ENCODE data around the gene PTPN22. TPM values are rescaled to one million over a fixed set of nuclear protein-coding genes. Genes with fewer than 3 reads are reported as not detected.
A peak's percentile ranks its signal among the peaks of the same experiment; 100 is the strongest.

Gene PTPN22
- total and polyA plus RNA-seq, 7 experiments from 2014 or later = 22.2 to 76.7 (median 29.7) TPM

- POLR2A ChIA-PET = interaction anchor here (0.5 to 3.8 kb wide), 5 partner anchors 11 to 82 kb away, joined by 3 to 21 read pairs (median 5); partner anchors contain the start of genes AP4B1 and DCLRE1B
- H3K27me3 Mint-ChIP-seq = no peaks in the 10 kb centered on the region
- peaks cover 4 to 26% (median 17%) of the 10 kb centered on the region in 3 experiments for H3K36me3 ChIP-seq (ENCODE audit: control insufficient read depth in 2 of 3, insufficient read depth in 3 of 3, low read length in 3 of 3)
- CTCF ChIA-PET = interaction anchor here (0.6 to 3.5 kb wide), 10 partner anchors 23 to 837 kb away, joined by 3 to 40 read pairs (median 5); partner anchors contain the start of genes AP4B1, DCLRE1B, HIPK1 and RSBN1
- no peaks in the 10 kb centered on the region for H3K9me3 ChIP-seq (ENCODE audit: control insufficient read depth in 2 of 3, low read length in 3 of 3)
- H3K27ac ChIP-seq (ENCODE audit: low read depth, low read length) = no peak overlapping the region
- H3K4me1 ChIP-seq (ENCODE audit: control insufficient read depth in 2 of 2, insufficient read depth in 2 of 2, low read length in 2 of 2) = no peaks in the 10 kb centered on the region
- no peak overlapping the region for H3K4me3 Mint-ChIP-seq
- no peaks in the 10 kb centered on the region for H3K9me3 Mint-ChIP-seq
- no peak overlapping the region for H3K4me3 ChIP-seq (ENCODE audit: low read length)
- ATAC-seq (no peak), DNase-seq (no peak)
- peaks cover 4 to 10% (median 8%) of the 10 kb centered on the region in 7 donors for H3K4me1 Mint-ChIP-seq
- H3K27me3 ChIP-seq (ENCODE audit: control insufficient read depth in 2 of 2, insufficient read depth in 2 of 2, low read length in 2 of 2) = no peaks in the 10 kb centered on the region
- intact Hi-C loops (cut with micrococcal nuclease) = loop anchor here (1.0 to 5.0 kb wide), 7 partner anchors 37 to 448 kb away; partner anchors contain the start of genes AP4B1 (in 2 of the 2), HIPK1 (in 2 of the 2), OLFML3 (in 1 of the 2) and PTPN22 (in 1 of the 2)
- H3K36me3 Mint-ChIP-seq = peaks cover 0 to 31% (median 13%) of the 10 kb centered on the region in 5 donors
- no peak overlapping the region for H3K27ac Mint-ChIP-seq
These were observed 36.8 kb downstream of the PTPN22 start for GRCh38 chr1:113834716-113835115.

GRCh38 chr1:113830039-113830438 is 41.5 kb downstream of the PTPN22 start:
- H3K9me3 ChIP-seq (ENCODE audit: control insufficient read depth in 2 of 3, low read length in 3 of 3) = no peaks in the 10 kb centered on the region
- H3K27me3 ChIP-seq (ENCODE audit: control insufficient read depth in 2 of 2, insufficient read depth in 2 of 2, low read length in 2 of 2) = no peaks in the 10 kb centered on the region
- H3K27me3 Mint-ChIP-seq = no peaks in the 10 kb centered on the region
- CTCF ChIA-PET = interaction anchor here (0.6 to 0.7 kb wide), 2 partner anchors 8 to 1184 kb away, joined by 3 read pairs; no protein-coding TSS in a partner anchor
- DNase-seq (no peak), ATAC-seq (no peak)
- no peak overlapping the region for H3K27ac Mint-ChIP-seq
- H3K4me1 Mint-ChIP-seq = peaks cover 0 to 7% (median 0%) of the 10 kb centered on the region in 7 donors
- peaks cover 0 to 31% (median 20%) of the 10 kb centered on the region in 5 donors for H3K36me3 Mint-ChIP-seq
- H3K4me3 Mint-ChIP-seq = no peak overlapping the region
- H3K27ac ChIP-seq (ENCODE audit: low read depth, low read length) = no peak overlapping the region
- H3K4me3 ChIP-seq (ENCODE audit: low read length) = no peak overlapping the region
- POLR2A ChIA-PET = no interaction called here
- H3K36me3 ChIP-seq (ENCODE audit: control insufficient read depth in 2 of 3, insufficient read depth in 3 of 3, low read length in 3 of 3) = peaks cover 0 to 38% (median 15%) of the 10 kb centered on the region in 3 experiments
- H3K9me3 Mint-ChIP-seq = no peaks in the 10 kb centered on the region
- H3K4me1 ChIP-seq (ENCODE audit: control insufficient read depth in 2 of 2, insufficient read depth in 2 of 2, low read length in 2 of 2) = no peaks in the 10 kb centered on the region
- intact Hi-C loops (cut with micrococcal nuclease) = no loop called here

GRCh38 chr1:113821916-113822315 is 49.6 kb downstream of the PTPN22 start:
- Mint-ChIP-seq H3K27me3 (no peaks in the 10 kb centered on the region), H3K4me1 (peaks cover 0 to 4% (median 0%) of the 10 kb centered on the region in 7 donors), H3K36me3 (peaks cover 0 to 29% (median 9%) of the 10 kb centered on the region in 5 donors), H3K9me3 (no peaks in the 10 kb centered on the region), H3K27ac (peak overlapping the region in 2 of 9 donors; percentile 25 to 28), H3K4me3 (no peak overlapping the region)
- H3K9me3 ChIP-seq (ENCODE audit: control insufficient read depth in 2 of 3, low read length in 3 of 3) = no peaks in the 10 kb centered on the region
- ATAC-seq = no peak
- intact Hi-C loops (cut with micrococcal nuclease) = no loop called here
- no peaks in the 10 kb centered on the region for H3K4me1 ChIP-seq (ENCODE audit: control insufficient read depth in 2 of 2, insufficient read depth in 2 of 2, low read length in 2 of 2)
- peaks cover 8 to 15% (median 12%) of the 10 kb centered on the region in 3 experiments for H3K36me3 ChIP-seq (ENCODE audit: control insufficient read depth in 2 of 3, insufficient read depth in 3 of 3, low read length in 3 of 3)
- ChIA-PET POLR2A (no interaction called here), CTCF (interaction anchor here (1.4 kb wide), 1 partner anchor 9 kb away, joined by 3 read pairs; no protein-coding TSS in a partner anchor)
- H3K27ac ChIP-seq (ENCODE audit: low read depth, low read length) = no peak overlapping the region
- no peak for DNase-seq
- no peaks in the 10 kb centered on the region for H3K27me3 ChIP-seq (ENCODE audit: control insufficient read depth in 2 of 2, insufficient read depth in 2 of 2, low read length in 2 of 2)
- H3K4me3 ChIP-seq (ENCODE audit: low read length) = no peak overlapping the region

DNA sequence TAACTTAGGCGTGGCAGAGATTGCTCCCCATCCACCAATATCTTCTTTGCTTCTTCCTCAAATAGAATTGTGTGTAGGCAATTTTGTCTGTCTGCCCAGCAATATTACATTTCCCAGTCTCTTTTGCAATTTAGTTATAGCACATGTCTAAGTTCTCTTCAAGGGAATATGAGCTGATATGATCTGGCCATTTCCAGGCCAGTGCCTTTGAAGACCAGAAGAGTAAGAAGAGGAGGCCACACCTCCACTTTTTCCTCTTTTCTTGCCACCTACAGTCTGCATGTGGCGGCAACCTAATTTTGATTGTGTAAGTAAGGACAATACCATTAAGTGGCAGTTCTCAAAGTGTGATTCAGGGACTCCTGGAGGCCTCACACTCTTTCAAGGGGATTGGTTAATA is 52.9 kb downstream of the PTPN22 start:
- H3K27ac ChIP-seq (ENCODE audit: low read depth, low read length) = no peak overlapping the region
- no peak overlapping the region for H3K4me3 Mint-ChIP-seq
- H3K27me3 Mint-ChIP-seq = no peaks in the 10 kb centered on the region
- peaks cover 0 to 4% (median 0%) of the 10 kb centered on the region in 7 donors for H3K4me1 Mint-ChIP-seq
- no peaks in the 10 kb centered on the region for H3K4me1 ChIP-seq (ENCODE audit: control insufficient read depth in 2 of 2, insufficient read depth in 2 of 2, low read length in 2 of 2)
- H3K27me3 ChIP-seq (ENCODE audit: control insufficient read depth in 2 of 2, insufficient read depth in 2 of 2, low read length in 2 of 2) = no peaks in the 10 kb centered on the region
- H3K36me3 ChIP-seq (ENCODE audit: control insufficient read depth in 2 of 3, insufficient read depth in 3 of 3, low read length in 3 of 3) = peaks cover 8 to 12% (median 12%) of the 10 kb centered on the region in 3 experiments
- intact Hi-C loops (cut with micrococcal nuclease) = loop anchor here (10.0 kb wide), 4 partner anchors 526 to 864 kb away; partner anchors contain the start of genes DENND2C (in 1 of the 2) and SLC16A1 (in 1 of the 2)
- CTCF ChIA-PET = no interaction called here
- no peaks in the 10 kb centered on the region for H3K9me3 ChIP-seq (ENCODE audit: control insufficient read depth in 2 of 3, low read length in 3 of 3)
- POLR2A ChIA-PET = interaction anchor here (0.7 to 0.9 kb wide), 2 partner anchors 36 to 70 kb away, joined by 3 to 4 read pairs; no protein-coding TSS in a partner anchor
- H3K9me3 Mint-ChIP-seq = no peaks in the 10 kb centered on the region
- DNase-seq (no peak), ATAC-seq (no peak)
- H3K4me3 ChIP-seq (ENCODE audit: low read length) = no peak overlapping the region
- H3K27ac Mint-ChIP-seq = peak overlapping the region in 2 of 9 donors; percentile 31 to 39
- H3K36me3 Mint-ChIP-seq = peaks cover 0 to 32% (median 10%) of the 10 kb centered on the region in 5 donors

GRCh38 chr1:113813218-113813617 is 58.3 kb downstream of the PTPN22 start:
- peak overlapping the region; percentile 26 to 99 (median 91) for H3K4me3 Mint-ChIP-seq
- CTCF ChIA-PET = interaction anchor here (1.4 to 1.7 kb wide), 2 partner anchors 9 to 92 kb away, joined by 3 to 7 read pairs; partner anchors contain the start of genes AP4B1 and DCLRE1B
- H3K4me1 Mint-ChIP-seq = peaks cover 16 to 39% (median 28%) of the 10 kb centered on the region in 7 donors
- peaks cover 0 to 3% (median 0%) of the 10 kb centered on the region in 11 donors for H3K9me3 Mint-ChIP-seq
- DNase-seq = no peak
- H3K4me3 ChIP-seq (ENCODE audit: low read length) = peak overlapping the region; percentile 88
- peaks cover 17 to 23% of the 10 kb centered on the region in 2 donors for H3K4me1 ChIP-seq (ENCODE audit: control insufficient read depth in 2 of 2, insufficient read depth in 2 of 2, low read length in 2 of 2)
- intact Hi-C loops (cut with micrococcal nuclease) = loop anchor here (2.0 to 10.0 kb wide), 10 partner anchors 421 to 1191 kb away; partner anchors contain the start of genes CSDE1 (in 1 of the 2), DENND2C (in 1 of the 2), LRIG2 (in 1 of the 2) and MAGI3 (in 1 of the 2)
- H3K36me3 ChIP-seq (ENCODE audit: control insufficient read depth in 2 of 3, insufficient read depth in 3 of 3, low read length in 3 of 3) = peaks cover 0 to 6% (median 0%) of the 10 kb centered on the region in 3 experiments
- H3K27ac Mint-ChIP-seq = peak overlapping the region; percentile 96 to 99 (median 98)
- H3K9me3 ChIP-seq (ENCODE audit: control insufficient read depth in 2 of 3, low read length in 3 of 3) = no peaks in the 10 kb centered on the region
- H3K27ac ChIP-seq (ENCODE audit: low read depth, low read length) = peak overlapping the region; percentile 97
- POLR2A ChIA-PET = interaction anchor here (0.7 to 3.5 kb wide), 5 partner anchors 15 to 60 kb away, joined by 3 to 45 read pairs (median 3); no protein-coding TSS in a partner anchor
- no peak for ATAC-seq
- H3K27me3 ChIP-seq (ENCODE audit: control insufficient read depth in 2 of 2, insufficient read depth in 2 of 2, low read length in 2 of 2) = no peaks in the 10 kb centered on the region
- peaks cover 0 to 22% (median 8%) of the 10 kb centered on the region in 5 donors for H3K36me3 Mint-ChIP-seq
- H3K27me3 Mint-ChIP-seq = no peaks in the 10 kb centered on the region

DNA sequence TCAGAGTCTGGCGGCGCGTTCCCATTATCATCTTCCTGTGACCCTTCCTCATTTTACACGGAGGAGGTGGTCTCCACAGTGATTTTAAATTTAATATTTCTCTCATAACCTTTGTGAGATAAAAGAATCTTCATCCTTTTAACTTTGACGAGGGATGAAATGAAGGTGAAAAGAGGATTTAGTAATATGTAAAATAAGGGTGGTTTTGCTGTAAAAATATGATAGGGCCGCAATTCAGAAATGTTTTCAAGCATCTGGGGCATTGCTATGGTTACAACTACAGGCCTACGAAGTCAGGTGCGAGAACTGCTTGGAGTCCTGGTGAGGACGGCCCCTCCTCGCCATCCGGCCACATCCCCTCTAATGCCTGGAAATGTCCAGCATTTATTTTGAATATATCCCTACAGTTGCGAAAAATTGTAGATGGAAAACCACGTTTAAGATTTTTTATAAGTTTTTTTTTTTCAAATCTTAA is 58.8 kb downstream of the PTPN22 start:
- ATAC-seq (no peak), DNase-seq (peak in 1 of 9 donors; percentile 40)
- intact Hi-C loops (cut with micrococcal nuclease) = loop anchor here (1.0 to 10.0 kb wide), 22 partner anchors 29 to 1250 kb away; partner anchors contain the start of genes CSDE1 (in 2 of the 2), MAGI3 (in 2 of the 2), AP4B1 (in 1 of the 2) and BCAS2 (in 1 of the 2)
- Mint-ChIP-seq H3K4me1 (peaks cover 20 to 45% (median 33%) of the 10 kb centered on the region in 7 donors), H3K4me3 (peak overlapping the region; percentile 91 to 99 (median 97)), H3K27ac (peak overlapping the region; percentile 96 to 99 (median 98)), H3K36me3 (peaks cover 0 to 23% (median 8%) of the 10 kb centered on the region in 5 donors), H3K27me3 (no peaks in the 10 kb centered on the region), H3K9me3 (peaks cover 0 to 3% (median 0%) of the 10 kb centered on the region in 11 donors)
- peak overlapping the region; percentile 97 for H3K27ac ChIP-seq (ENCODE audit: low read depth, low read length)
- CTCF ChIA-PET = interaction anchor here (1.4 to 1.7 kb wide), 2 partner anchors 9 to 92 kb away, joined by 3 to 7 read pairs; partner anchors contain the start of genes AP4B1 and DCLRE1B
- H3K36me3 ChIP-seq (ENCODE audit: control insufficient read depth in 2 of 3, insufficient read depth in 3 of 3, low read length in 3 of 3) = peaks cover 0 to 6% (median 0%) of the 10 kb centered on the region in 3 experiments
- H3K4me1 ChIP-seq (ENCODE audit: control insufficient read depth in 2 of 2, insufficient read depth in 2 of 2, low read length in 2 of 2) = peaks cover 17 to 25% of the 10 kb centered on the region in 2 donors
- H3K4me3 ChIP-seq (ENCODE audit: low read length) = peak overlapping the region; percentile 88
- H3K27me3 ChIP-seq (ENCODE audit: control insufficient read depth in 2 of 2, insufficient read depth in 2 of 2, low read length in 2 of 2) = no peaks in the 10 kb centered on the region
- H3K9me3 ChIP-seq (ENCODE audit: control insufficient read depth in 2 of 3, low read length in 3 of 3) = no peaks in the 10 kb centered on the region
- POLR2A ChIA-PET = interaction anchor here (0.7 to 3.5 kb wide), 18 partner anchors 13 to 1193 kb away, joined by 3 to 45 read pairs (median 4); partner anchors contain the start of genes AP4B1, CAPZA1, DCLRE1B and PHTF1
